ENCODE results near the gene RSL24D1.

DNA sequence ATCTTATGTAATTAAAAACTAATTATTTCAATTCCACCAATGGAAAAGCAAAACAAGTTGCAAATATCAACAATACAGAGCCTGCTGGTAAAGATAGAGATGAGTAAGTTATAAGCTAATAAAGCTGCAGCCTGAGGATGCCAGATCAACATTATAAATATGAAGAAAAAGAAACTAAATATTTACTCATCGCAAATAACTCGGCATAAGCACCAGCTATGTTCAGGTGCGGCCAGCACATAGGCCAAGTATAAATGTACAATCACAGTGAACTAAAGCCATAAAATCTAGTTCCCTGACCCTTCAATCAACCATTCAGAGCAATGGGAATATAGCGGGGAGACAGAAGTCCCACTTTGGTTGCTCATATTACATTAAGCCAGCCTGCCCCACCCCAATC is 7.7 kb upstream of the RSL24D1 start:
- TF ChIP-seq FOXA1 (IDR thresholded peaks at IDR 0.05) = no peak
- no peak for TF ChIP-seq SUZ12 (IDR thresholded peaks at IDR 0.05)
- no peak for TF ChIP-seq SP1 (IDR thresholded peaks at IDR 0.05)
- TF ChIP-seq FOXM1 (IDR thresholded peaks at IDR 0.05; ENCODE audit: borderline replicate concordance) = no peak
- TF ChIP-seq LEF1 (IDR thresholded peaks at IDR 0.05; ENCODE audit: borderline replicate concordance) = no peak
- TF ChIP-seq TARDBP (IDR thresholded peaks at IDR 0.05) = no peak
- no peak for TF ChIP-seq ELF4 (IDR thresholded peaks at IDR 0.05)
- TF ChIP-seq BHLHE40 (IDR thresholded peaks at IDR 0.05; ENCODE audit: borderline replicate concordance) = no peak

Data from HEK293T (cell line).